K562 (cell line): ENCODE results near the gene BMAL1. TPM values are rescaled to one million over a fixed set of nuclear protein-coding genes. Genes with fewer than 3 reads are reported as not detected.

Experiments used
- ATAC-seq: fragments of 200-7000 bp; cut with Tn5 transposase; 3 replicates; pipeline ENCODE4 v1.9.1; 2020; ENCODE audit warnings: moderate library complexity
- BruUV-seq: library from RNA; stranded (reverse); fragments of 400-500 nt; replicated peaks from 2 replicates; lab custom pipeline; 2021; lab: Mats Ljungman, UMichigan
- CTCF ChIA-PET: fragments of 300-600 bp; formaldehyde crosslinking; extraction: SDS; loops from one replicate; lab custom pipeline; 2021; ENCODE audit warnings: low intra/inter-chr PET ratio; lab: Yijun Ruan, JAX
- POLR2A ChIA-PET: fragments of 300-600, 350-650 bp; sonication (Branson Sonifier 250); formaldehyde crosslinking; extraction: SDS; loops from one replicate; lab custom pipeline; 2021; ENCODE audit warnings: antibody characterized with exemption, inconsistent platforms; lab: Yijun Ruan, JAX
- DNase-seq, 4 experiments: peaks; one replicate each; pipeline versions ENCODE4 v3.0.0 to v3.0.0-alpha.2; 2011 to 2018; ENCODE audit warnings: low spot score in 3 of 4, mixed read lengths in 3 of 4; ENCODE audit errors: extremely low read depth in 1 of 4
- FAIRE-seq: peaks from 2 replicates; lab custom pipeline; 2011; peaks lifted over from hg19 to GRCh38; lab: Jason Lieb, UNC
- H2AFZ ChIP-seq: 2 replicates; pipeline ENCODE4 v1.6.0; 2011; ENCODE audit warnings: low read depth, low read length, control low read depth, inconsistent platforms
- H3K27ac ChIP-seq: fragments of 200-600 bp; 3 replicates; pipeline ENCODE4 v1.8.0; 2011; ENCODE audit warnings: low read depth, mild to moderate bottlenecking, control low read depth, inconsistent platforms, low read length, moderate library complexity, mixed read lengths; ENCODE audit errors: extremely low read depth
- H3K27me3 ChIP-seq, 2 experiments: fragments of 300-600 bp in 1 of 2; 2 replicates in 1 of 2; 3 replicates in 1 of 2; pipeline versions ENCODE4 v1.6.0 to v1.8.0; 2011; ENCODE audit warnings: inconsistent platforms in 2 of 2, low read length in 2 of 2, mild to moderate bottlenecking in 1 of 2, mixed read lengths in 1 of 2, moderate library complexity in 1 of 2; ENCODE audit not compliant: control insufficient read depth in 2 of 2, insufficient read depth in 2 of 2
- H3K36me3 ChIP-seq: fragments of 300-600 bp; 3 replicates; pipeline ENCODE4 v1.8.0; 2011; ENCODE audit warnings: mild to moderate bottlenecking, low read length, inconsistent platforms; ENCODE audit not compliant: control insufficient read depth, insufficient read depth
- H3K4me1 ChIP-seq, 2 experiments: fragments of 200-600 bp in 1 of 2; replicated peaks in 1 of 2; 2 replicates in 1 of 2; 3 replicates in 1 of 2; pipeline versions ENCODE4 v1.5.1 to v1.8.0; 2011; ENCODE audit warnings: inconsistent platforms in 2 of 2, low read length in 2 of 2, mild to moderate bottlenecking in 1 of 2, mixed read lengths in 1 of 2, moderate library complexity in 1 of 2; ENCODE audit not compliant: control insufficient read depth in 2 of 2, insufficient read depth in 2 of 2
- H3K4me2 ChIP-seq: 2 replicates; pipeline ENCODE4 v1.6.1; 2011; ENCODE audit warnings: low read length, control low read depth, inconsistent platforms, mixed read lengths; ENCODE audit not compliant: insufficient read depth
- H3K4me3 ChIP-seq: fragments of 200-600 bp; sonication (generic), shearing (Covaris generic); 2 replicates; pipeline ENCODE4 v1.5.1; 2016; ENCODE audit warnings: control low read depth, inconsistent platforms
- H3K79me2 ChIP-seq: fragments of 200-600 bp; 3 replicates; pipeline ENCODE4 v1.8.0; 2011; ENCODE audit warnings: low read length, inconsistent platforms; ENCODE audit not compliant: control insufficient read depth, insufficient read depth
- H3K9ac ChIP-seq, 2 experiments: 2 replicates each; pipeline versions ENCODE4 v1.6.0 to v1.6.1; 2011; ENCODE audit warnings: low read depth in 2 of 2, low read length in 2 of 2, control low read depth in 1 of 2, inconsistent platforms in 1 of 2, mild to moderate bottlenecking in 1 of 2, mixed read lengths in 1 of 2; ENCODE audit not compliant: insufficient read depth in 1 of 2
- H3K9me1 ChIP-seq: one replicate; pipeline ENCODE4 v1.6.0; 2011; ENCODE audit warnings: inconsistent platforms, mild to moderate bottlenecking, low read length, moderate library complexity; ENCODE audit not compliant: control insufficient read depth, insufficient read depth
- H3K9me3 ChIP-seq: replicated peaks from 2 replicates; pipeline ENCODE4 v1.5.1; 2011; ENCODE audit warnings: low read depth, low read length, inconsistent platforms; ENCODE audit not compliant: control insufficient read depth, insufficient read depth
- H4K20me1 ChIP-seq: replicated peaks from 2 replicates; pipeline ENCODE4 v1.6.1; 2011; ENCODE audit warnings: low read length, inconsistent platforms, mixed read lengths; ENCODE audit not compliant: control insufficient read depth, insufficient read depth
- ARID1B ChIP-seq: fragments of 450-650 bp; IDR thresholded peaks from 2 replicates; pipeline ENCODE4 v1.6.1; 2016; ENCODE audit warnings: antibody characterized with exemption, mild to moderate bottlenecking, inconsistent platforms
- HOXB6 ChIP-seq: fragments of 250-450 bp; sonication (Bioruptor Pico); IDR thresholded peaks from 2 replicates; pipeline ENCODE4 v1.5.1; 2022; ENCODE audit warnings: mild to moderate bottlenecking, borderline replicate concordance
- WGBS: fragments of 100-300 bp; shearing (Covaris generic); methylation state at CpG from one replicate; pipeline ENCODE4 v1.1.6; 2016; ENCODE audit warnings: low coverage, mixed read lengths; ENCODE audit not compliant: insufficient coverage; ENCODE audit errors: missing lambda C conversion rate; 5-methylcytosine and 5-hydroxymethylcytosine counted together
- in situ Hi-C: fragments of 300-500 bp; cut with MboI; formaldehyde crosslinking; loops from 4 replicates; pipeline ENCODE4 v1.15.0; 2018; ENCODE audit warnings: inconsistent platforms, mixed read lengths
- intact Hi-C: fragments of 100-400 bp; cut with micrococcal nuclease; formaldehyde crosslinking; loops from 2 replicates; pipeline ENCODE4 v1.14.2; 2022
- polyA plus RNA-seq, 8 experiments: library from polyadenylated mRNA; depleted of rRNA in 4 of 8; stranded (reverse) in 5 of 8; unstranded in 3 of 8; fragments of >200 nt; fragmentation: Nextera tagmentation in 2 of 8; fragmentation: Illumina TruSeq in 1 of 8; extraction: Ambion mirVana in 2 of 8; extraction: Trizol in 1 of 8; gene quantifications; 2 replicates each; pipeline versions ENCODE4 v1.2.1 to v1.2.3, GENCODE V29; 2011 to 2014; ENCODE audit warnings: inconsistent platforms in 1 of 8, missing spikeins in 1 of 8
- total RNA-seq, 7 experiments: library from RNA; depleted of rRNA in 6 of 7; stranded (reverse); fragments of >200 nt in 6 of 7; fragmentation: Illumina TruSeq in 2 of 7; extraction: Trizol in 2 of 7; gene quantifications; 2 replicates each; pipeline versions ENCODE4 v1.2.1 to v1.2.3, GENCODE V29; 2011 to 2021; ENCODE audit warnings: low replicate concordance in 1 of 7
- TF ChIP-seq, protein P1 (sequence below): fragments of 450-650 bp; IDR thresholded peaks from one replicate; pipeline ENCODE4 v1.6.1; 2018; ENCODE audit warnings: mild to moderate bottlenecking, moderate library complexity; ENCODE audit not compliant: partially characterized antibody
- TF ChIP-seq, protein P2 (sequence below), 2 experiments: IDR thresholded peaks in 1 of 2; conservative IDR thresholded peaks in 1 of 2; 2 replicates each; pipeline ENCODE4 v1.6.1; 2016; ENCODE audit warnings: low read depth in 2 of 2, mild to moderate bottlenecking in 1 of 2, missing compliant biosample characterization in 1 of 2, missing genetic modification characterization in 1 of 2, moderate library complexity in 1 of 2

The BMAL1 gene
- total and polyA plus RNA-seq, 9 of the 15 experiments (the other 6 are each of a cell fraction or from before 2014, with no cell fraction given) = 0.14 to 2.4 (median 0.64) TPM

DNA sequence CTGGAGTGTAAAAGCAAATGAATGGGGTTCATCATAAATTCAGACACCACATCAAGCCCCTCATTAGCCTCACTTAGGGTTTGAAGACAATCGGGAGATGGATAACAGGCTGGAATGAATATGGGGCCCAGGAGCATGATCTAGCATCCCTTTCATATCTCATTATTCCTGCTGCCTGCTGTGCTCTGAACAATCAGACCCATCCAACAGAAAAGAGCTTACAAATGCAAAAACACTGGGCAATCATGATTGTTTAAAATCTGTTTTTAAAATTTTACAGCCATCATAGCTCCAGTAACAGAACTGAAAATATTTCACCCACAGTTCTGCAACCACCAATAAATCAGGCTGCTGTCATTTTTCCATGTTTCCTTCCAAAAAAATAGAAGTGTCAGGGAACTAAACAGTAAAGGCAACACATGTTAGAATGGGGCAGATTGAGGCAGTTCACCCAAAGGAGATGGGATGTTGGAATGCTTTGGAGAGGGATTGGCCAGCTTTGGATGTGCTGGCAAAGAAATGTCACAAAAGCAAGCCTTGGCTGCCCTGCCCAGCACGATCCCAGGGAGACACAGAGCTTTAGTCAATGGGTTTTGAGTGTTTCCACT is 47.8 kb upstream of the BMAL1 start (continued):
- no peak for TF ChIP-seq HOXB6 (CRISPR knock-in tag)
- TF ChIP-seq, protein P1, sequence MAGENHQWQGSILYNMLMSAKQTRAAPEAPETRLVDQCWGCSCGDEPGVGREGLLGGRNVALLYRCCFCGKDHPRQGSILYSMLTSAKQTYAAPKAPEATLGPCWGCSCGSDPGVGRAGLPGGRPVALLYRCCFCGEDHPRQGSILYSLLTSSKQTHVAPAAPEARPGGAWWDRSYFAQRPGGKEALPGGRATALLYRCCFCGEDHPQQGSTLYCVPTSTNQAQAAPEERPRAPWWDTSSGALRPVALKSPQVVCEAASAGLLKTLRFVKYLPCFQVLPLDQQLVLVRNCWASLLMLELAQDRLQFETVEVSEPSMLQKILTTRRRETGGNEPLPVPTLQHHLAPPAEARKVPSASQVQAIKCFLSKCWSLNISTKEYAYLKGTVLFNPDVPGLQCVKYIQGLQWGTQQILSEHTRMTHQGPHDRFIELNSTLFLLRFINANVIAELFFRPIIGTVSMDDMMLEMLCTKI = no peak
- TF ChIP-seq ARID1B = no peak

DNA sequence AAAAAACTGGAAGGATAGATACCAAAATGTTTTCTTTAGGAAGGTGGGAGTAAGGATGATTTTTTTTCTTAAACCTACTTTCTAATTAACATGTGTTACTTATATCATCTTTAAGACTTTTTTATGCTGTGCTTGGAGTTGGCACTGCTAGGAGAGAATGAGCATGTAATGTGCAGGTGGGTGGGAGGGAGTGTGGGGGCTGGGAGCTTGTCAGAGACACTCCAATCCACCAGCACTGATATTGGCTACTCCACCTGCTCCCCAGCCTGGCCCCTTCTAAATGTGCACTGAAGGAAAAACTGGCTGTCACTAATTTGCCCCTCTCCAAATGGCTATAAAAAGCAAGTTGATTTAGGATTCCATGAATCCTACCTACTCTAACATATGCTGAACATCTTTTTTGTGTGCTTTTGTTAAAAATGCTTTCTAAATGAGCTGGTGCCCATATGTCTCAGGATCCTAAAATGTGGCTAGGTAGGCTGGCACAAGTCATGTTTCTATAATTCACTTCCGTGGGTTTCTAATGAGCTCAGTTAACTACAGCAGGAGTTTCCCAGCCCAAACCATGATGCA is 44.3 kb upstream of the BMAL1 start:
- ATAC-seq (no peak), FAIRE-seq (no peak), DNase-seq (no peak)
- Histone ChIP-seq H3K79me2 (no peaks in the 10 kb centered on the region), H3K4me2 (no peak overlapping the region), H3K9ac (no peak overlapping the region), H3K4me3 (no peak overlapping the region), H2AFZ (no peak overlapping the region), H4K20me1 (no peaks in the 10 kb centered on the region), H3K27me3 (peaks cover 2 to 5% of the 10 kb centered on the region in 2 experiments; a peak in 1 of 5 replicates), H3K36me3 (no peaks in the 10 kb centered on the region), H3K27ac (no peak overlapping the region), H3K9me1 (no peaks in the 10 kb centered on the region), H3K4me1 (no peaks in the 10 kb centered on the region), H3K9me3 (no peaks in the 10 kb centered on the region)
- TF ChIP-seq, protein P2, sequence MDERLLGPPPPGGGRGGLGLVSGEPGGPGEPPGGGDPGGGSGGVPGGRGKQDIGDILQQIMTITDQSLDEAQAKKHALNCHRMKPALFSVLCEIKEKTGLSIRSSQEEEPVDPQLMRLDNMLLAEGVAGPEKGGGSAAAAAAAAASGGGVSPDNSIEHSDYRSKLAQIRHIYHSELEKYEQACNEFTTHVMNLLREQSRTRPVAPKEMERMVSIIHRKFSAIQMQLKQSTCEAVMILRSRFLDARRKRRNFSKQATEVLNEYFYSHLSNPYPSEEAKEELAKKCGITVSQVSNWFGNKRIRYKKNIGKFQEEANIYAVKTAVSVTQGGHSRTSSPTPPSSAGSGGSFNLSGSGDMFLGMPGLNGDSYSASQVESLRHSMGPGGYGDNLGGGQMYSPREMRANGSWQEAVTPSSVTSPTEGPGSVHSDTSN (CRISPR knock-in tag; IDR thresholded peaks at IDR 0.05; ENCODE audit: low read depth) = no peak
- TF ChIP-seq, protein P2 (tag; conservative IDR thresholded peaks at IDR 0.05; ENCODE audit: low read depth) = no peak
- in situ Hi-C loops (no loop called here), intact Hi-C loops (no loop called here)
- POLR2A ChIA-PET = interaction anchor here (0.5 kb wide), 1 partner anchor 1294 kb away, joined by 3 read pairs; no protein-coding TSS in a partner anchor
- CTCF ChIA-PET = no interaction called here
- BruUV-seq = no TSS peak
- WGBS = 0% methylated on average over 1 of the region's 1 CpG
